Measurements from ENCODE around the gene ALDH1L1. TPM values are rescaled to one million over a fixed set of nuclear protein-coding genes. Genes with fewer than 3 reads are reported as not detected.
A peak's percentile ranks its signal among the peaks of the same experiment; 100 is the strongest.

The ALDH1L1 gene
- total RNA-seq, 6 donors from 2014 or later = 2.4 to 11.5 (median 4.7) TPM

DNA sequence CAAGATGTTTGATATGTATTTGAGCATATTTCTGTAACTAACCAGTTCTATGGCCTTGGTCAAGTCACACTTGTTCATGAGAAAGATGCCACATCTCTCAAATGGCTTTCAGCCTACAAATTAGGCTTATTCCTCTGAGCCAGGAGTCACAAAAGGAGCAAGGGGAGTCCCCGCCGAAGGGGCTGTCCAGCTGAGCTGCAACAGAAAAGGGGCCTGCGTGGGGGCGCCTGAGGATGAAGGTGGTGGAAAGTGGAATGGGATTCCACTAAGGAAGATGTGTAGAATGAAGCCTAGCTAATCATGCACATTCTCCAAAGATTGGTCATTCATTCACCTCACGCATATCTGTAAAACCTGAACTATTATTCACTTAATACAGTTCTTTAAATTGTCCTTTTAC lies 19.1 kb downstream of the ALDH1L1 start:
- 85 to 90% methylated on average over 5 of the region's 5 CpGs for WGBS, 2 donors
- no peaks in the 10 kb centered on the region for H3K36me3 ChIP-seq
- ATAC-seq (ENCODE audit: low FRiP score in 2 of 2) (no peak), DNase-seq (no peak)
- H3K27me3 ChIP-seq = no peaks in the 10 kb centered on the region
- TF ChIP-seq EP300 (IDR thresholded peaks at IDR 0.05) (no peak), POLR2AphosphoS5 (IDR thresholded peaks at IDR 0.05) (no peak), CTCF (IDR thresholded peaks at IDR 0.05) (no peak), POLR2A (IDR thresholded peaks at IDR 0.05) (no peak)
- H3K4me3 ChIP-seq = no peak overlapping the region
- H3K27ac ChIP-seq = no peak overlapping the region
- no peaks in the 10 kb centered on the region for H3K4me1 ChIP-seq
- no peaks in the 10 kb centered on the region for H3K9me3 ChIP-seq

DNA sequence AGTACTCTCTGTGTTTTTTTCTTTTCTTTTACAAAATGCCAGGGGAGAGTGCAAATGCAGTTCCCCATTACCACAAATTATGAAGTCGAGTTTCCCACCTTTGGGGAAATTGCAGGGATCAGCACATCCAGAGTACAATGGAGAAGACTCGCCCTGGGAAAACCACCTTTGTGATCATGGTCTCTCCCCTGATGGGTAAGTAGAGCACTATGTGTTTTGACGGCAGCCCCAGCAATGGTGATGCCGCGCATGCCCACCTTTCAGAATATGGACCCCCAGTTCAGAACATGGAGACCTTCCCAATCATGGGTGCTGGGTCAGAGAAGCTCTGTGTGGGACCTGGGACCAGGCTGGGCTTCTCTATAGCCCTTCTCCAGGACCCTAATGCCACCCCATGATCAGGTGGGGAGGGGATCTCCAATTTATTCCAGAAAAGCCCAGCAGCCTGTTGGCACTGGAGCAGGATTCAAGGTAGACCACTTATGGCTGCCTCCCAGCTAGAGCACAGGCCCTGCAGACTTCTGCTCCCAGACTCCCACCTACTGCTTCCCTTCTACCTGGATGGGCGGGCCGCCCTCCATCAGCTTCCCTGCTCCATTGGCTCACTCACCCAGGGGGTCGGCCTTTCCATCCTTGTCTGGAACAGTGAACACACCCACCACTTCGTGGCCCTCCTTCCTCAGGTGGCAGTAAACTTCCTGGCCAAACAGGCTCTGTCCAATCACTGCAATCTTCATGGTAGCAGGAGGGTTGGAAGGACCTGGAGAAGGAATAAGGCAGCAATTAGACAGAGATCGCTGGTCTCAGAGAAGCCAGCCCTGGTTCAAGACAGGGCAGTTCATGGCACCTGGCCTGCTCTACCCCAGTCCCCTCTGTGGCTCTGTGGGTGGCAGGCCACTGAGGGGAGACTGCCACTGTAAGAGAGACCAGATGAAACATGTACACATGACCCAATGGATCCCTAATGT lies 19.9 kb downstream of the ALDH1L1 start:
- Histone ChIP-seq H3K4me3 (no peak overlapping the region), H3K9me3 (no peaks in the 10 kb centered on the region), H3K36me3 (no peaks in the 10 kb centered on the region), H3K27ac (no peak overlapping the region), H3K4me1 (no peaks in the 10 kb centered on the region), H3K27me3 (no peaks in the 10 kb centered on the region)
- DNase-seq (peak in 1 of 2 donors; percentile 25), ATAC-seq (ENCODE audit: low FRiP score in 2 of 2) (no peak)
- no peak for TF ChIP-seq POLR2AphosphoS5 (IDR thresholded peaks at IDR 0.05)
- no peak for TF ChIP-seq CTCF (IDR thresholded peaks at IDR 0.05)
- WGBS, 2 donors = 79 to 87% methylated on average over 8 to 10 of the region's 10 CpGs

GRCh38 chr3:126159476-126159875 lies 20.9 kb downstream of the ALDH1L1 start:
- DNase-seq (no peak), ATAC-seq (ENCODE audit: low FRiP score in 2 of 2) (peak in 1 of 2 donors; percentile 20)
- Histone ChIP-seq H3K9me3 (no peaks in the 10 kb centered on the region), H3K4me3 (no peak overlapping the region), H3K36me3 (no peaks in the 10 kb centered on the region), H3K27me3 (no peaks in the 10 kb centered on the region), H3K4me1 (no peaks in the 10 kb centered on the region), H3K27ac (no peak overlapping the region)
- 87 to 95% methylated on average over 1 of the region's 1 CpG for WGBS, 2 donors
- no peak for TF ChIP-seq CTCF (IDR thresholded peaks at IDR 0.05)
- no peak for TF ChIP-seq POLR2A (IDR thresholded peaks at IDR 0.05)
- TF ChIP-seq POLR2AphosphoS5 (IDR thresholded peaks at IDR 0.05) = no peak
- TF ChIP-seq EP300 (IDR thresholded peaks at IDR 0.05) = no peak

DNA sequence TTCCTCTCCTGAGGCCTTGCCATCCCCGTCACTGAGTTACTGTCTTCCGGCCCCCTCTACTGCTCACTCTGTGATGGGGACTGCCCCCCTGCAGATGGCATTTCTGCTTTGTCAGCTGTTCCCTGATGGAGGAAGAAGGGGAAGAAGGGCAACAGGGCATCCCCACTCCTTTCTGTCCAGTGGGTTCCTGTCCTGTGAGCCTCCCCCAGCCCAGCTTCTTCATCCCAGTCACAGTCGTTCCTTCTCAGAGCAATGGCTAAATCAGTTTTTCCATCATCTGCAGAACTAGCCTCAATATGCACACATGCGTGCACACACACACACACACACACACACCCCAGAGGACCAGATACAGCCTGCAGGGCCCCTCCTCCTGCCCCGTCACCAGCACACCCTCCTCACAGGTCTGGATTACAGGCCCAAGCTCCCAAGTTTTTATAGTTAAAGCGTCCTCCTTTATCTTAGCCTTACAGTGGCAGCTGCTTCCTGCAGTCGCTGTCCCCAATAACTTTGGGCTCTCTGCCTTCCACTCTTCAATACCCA lies 21.4 kb downstream of the ALDH1L1 start:
- H3K4me1 ChIP-seq = no peaks in the 10 kb centered on the region
- 78 to 86% methylated on average over 6 to 7 of the region's 7 CpGs for WGBS, 2 donors
- no peak for TF ChIP-seq CTCF (IDR thresholded peaks at IDR 0.05)
- no peak for TF ChIP-seq POLR2AphosphoS5 (IDR thresholded peaks at IDR 0.05)
- TF ChIP-seq POLR2A (IDR thresholded peaks at IDR 0.05) = no peak
- TF ChIP-seq EP300 (IDR thresholded peaks at IDR 0.05) = no peak
- ATAC-seq (ENCODE audit: low FRiP score in 2 of 2) (no peak), DNase-seq (peak in 1 of 2 donors; percentile 7)
- no peaks in the 10 kb centered on the region for H3K27me3 ChIP-seq
- H3K36me3 ChIP-seq = no peaks in the 10 kb centered on the region
- no peaks in the 10 kb centered on the region for H3K9me3 ChIP-seq
- H3K27ac ChIP-seq = no peak overlapping the region
- no peak overlapping the region for H3K4me3 ChIP-seq
